Progenitor cell of endocrine pancreas (in vitro differentiated cells): Measurements from ENCODE around the gene B3GNT5. TPM values are rescaled to one million over a fixed set of nuclear protein-coding genes. Genes with fewer than 3 reads are reported as not detected.

Source experiments
- DNase-seq: peaks from one replicate; pipeline ENCODE4 v3.0.0; 2021; ENCODE audit warnings: low spot score; ENCODE audit not compliant: unreplicated experiment
- H3K27ac Mint-ChIP-seq: 2 replicates; pipeline ENCODE4 v1.8.0; 2021; ENCODE audit warnings: mild to moderate bottlenecking, moderate library complexity, mixed read lengths
- H3K27me3 Mint-ChIP-seq: 2 replicates; pipeline ENCODE4 v1.8.0; 2021; ENCODE audit warnings: mixed read lengths
- H3K36me3 Mint-ChIP-seq: 2 replicates; pipeline ENCODE4 v1.8.0; 2022; ENCODE audit warnings: mixed read lengths; ENCODE audit not compliant: insufficient read depth
- H3K4me1 Mint-ChIP-seq: 2 replicates; pipeline ENCODE4 v1.8.0; 2021; ENCODE audit warnings: low read depth, mixed read lengths
- H3K4me3 Mint-ChIP-seq: 2 replicates; pipeline ENCODE4 v1.8.0; 2021; ENCODE audit warnings: low read depth, mild to moderate bottlenecking, moderate library complexity, mixed read lengths
- H3K9me3 Mint-ChIP-seq: 2 replicates; pipeline ENCODE4 v1.8.0; 2021; ENCODE audit warnings: low read depth, mixed read lengths
- CTCF ChIP-seq: fragments of 200-600 bp; sonication (generic); IDR thresholded peaks from one replicate; pipeline ENCODE4 v1.5.0; 2021; ENCODE audit warnings: antibody characterized with exemption, mild to moderate bottlenecking; ENCODE audit not compliant: unreplicated experiment
- long read RNA-seq: library from polyadenylated mRNA; unstranded; transcript quantifications from one replicate; pipeline ENCODE4 v2.0.0, GENCODE V29; 2020
- total RNA-seq: library from RNA; stranded (reverse); gene quantifications from 2 replicates; pipeline ENCODE4 v1.2.1, GENCODE V29; 2021

Gene B3GNT5, protein sequence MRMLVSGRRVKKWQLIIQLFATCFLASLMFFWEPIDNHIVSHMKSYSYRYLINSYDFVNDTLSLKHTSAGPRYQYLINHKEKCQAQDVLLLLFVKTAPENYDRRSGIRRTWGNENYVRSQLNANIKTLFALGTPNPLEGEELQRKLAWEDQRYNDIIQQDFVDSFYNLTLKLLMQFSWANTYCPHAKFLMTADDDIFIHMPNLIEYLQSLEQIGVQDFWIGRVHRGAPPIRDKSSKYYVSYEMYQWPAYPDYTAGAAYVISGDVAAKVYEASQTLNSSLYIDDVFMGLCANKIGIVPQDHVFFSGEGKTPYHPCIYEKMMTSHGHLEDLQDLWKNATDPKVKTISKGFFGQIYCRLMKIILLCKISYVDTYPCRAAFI
- total RNA-seq: 26.7 and 28.4 TPM in 2 replicates
- long read RNA-seq, full-length matches to known transcripts: 26 of 37 reads
- long read RNA-seq, partial matches to known transcripts: 0 of 37 reads
- long read RNA-seq, other reads (novel, unspliced or antisense): 11 of 37 reads

DNA sequence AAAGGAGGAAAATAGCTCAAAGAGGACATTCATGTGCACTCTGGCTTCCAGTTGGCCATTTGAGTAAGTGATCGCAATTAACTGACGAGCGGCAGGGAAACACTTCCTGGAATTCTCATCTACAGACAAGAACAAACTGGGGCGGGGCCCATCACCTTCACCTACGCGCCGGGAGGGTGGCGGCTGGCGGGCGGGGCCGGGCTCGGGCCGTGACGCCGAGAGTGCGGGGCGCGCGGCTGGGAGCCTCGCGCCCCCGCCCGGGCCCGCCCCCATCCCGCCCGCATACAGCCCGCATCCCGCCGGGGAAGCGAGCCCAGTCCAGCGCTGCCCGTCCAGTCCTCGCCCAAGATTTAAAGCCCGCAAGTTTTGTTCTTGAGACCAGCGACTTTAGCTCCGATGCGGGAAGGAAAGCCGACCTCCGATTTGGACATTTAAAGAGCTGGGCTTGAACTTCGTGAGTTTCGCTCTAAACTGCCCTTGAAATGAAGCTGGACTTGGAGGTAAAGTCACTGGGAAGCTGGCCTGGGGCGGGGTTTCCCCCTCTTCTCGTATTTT, at the start of gene B3GNT5:
B3GNT5 (plus strand) TSS at position 281 of the 555 bp plus-strand sequence. CDS start 16,546 bp downstream, outside the sequence.
- Mint-ChIP-seq H3K9me3 (no peaks in the 10 kb centered on the region), H3K4me3 (peak within 1 kb of the TSS; percentile 84), H3K27me3 (peaks cover 12% of the 10 kb centered on the region), H3K27ac (peak within 1 kb of the TSS; percentile 94), H3K4me1 (peaks cover 16% of the 10 kb centered on the region), H3K36me3 (peaks cover 4% of the 10 kb centered on the region)
- no peak for TF ChIP-seq CTCF
- DNase-seq: peak; percentile 35

DNA sequence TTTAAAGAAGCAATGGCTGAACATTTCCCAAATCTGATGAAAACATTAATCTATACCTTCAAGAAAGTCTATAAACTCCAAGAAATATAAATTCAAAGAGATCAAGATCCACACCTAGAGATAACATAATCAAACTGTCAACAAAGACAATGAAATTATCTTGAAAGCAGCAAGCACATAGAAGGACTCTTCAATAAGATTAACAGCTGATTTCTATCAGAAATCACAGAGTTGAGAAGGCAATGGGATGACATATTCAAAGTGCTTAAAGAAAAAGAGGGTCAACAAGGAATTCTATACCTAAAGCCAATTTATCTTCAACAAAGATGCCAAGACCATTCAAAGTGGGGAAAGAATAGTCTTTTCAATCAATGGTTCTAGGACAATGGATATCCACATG, 49.4 kb upstream of the B3GNT5 start:
- Mint-ChIP-seq H3K36me3 (peaks cover 4% of the 10 kb centered on the region), H3K4me3 (no peak overlapping the region), H3K4me1 (no peaks in the 10 kb centered on the region), H3K27me3 (no peaks in the 10 kb centered on the region), H3K9me3 (peaks cover 17% of the 10 kb centered on the region), H3K27ac (no peak overlapping the region)
- no peak for DNase-seq
- no peak for TF ChIP-seq CTCF

- peaks cover 2% of the 10 kb centered on the region for H3K27me3 Mint-ChIP-seq
- peaks cover 7% of the 10 kb centered on the region for H3K9me3 Mint-ChIP-seq
- H3K27ac Mint-ChIP-seq: no peak overlapping the region
- no peak for TF ChIP-seq CTCF
- DNase-seq: no peak
- no peak overlapping the region for H3K4me3 Mint-ChIP-seq
- peaks cover 3% of the 10 kb centered on the region for H3K36me3 Mint-ChIP-seq
- no peaks in the 10 kb centered on the region for H3K4me1 Mint-ChIP-seq
Observed at GRCh38 chr3:183208260-183208659, 44.8 kb upstream of the B3GNT5 start.

GRCh38 chr3:183208800-183209199, 44.3 kb upstream of the B3GNT5 start:
- H3K4me1 Mint-ChIP-seq: no peaks in the 10 kb centered on the region
- H3K4me3 Mint-ChIP-seq: no peak overlapping the region
- TF ChIP-seq CTCF: no peak
- peaks cover 2% of the 10 kb centered on the region for H3K27me3 Mint-ChIP-seq
- no peak for DNase-seq
- no peak overlapping the region for H3K27ac Mint-ChIP-seq
- peaks cover 2% of the 10 kb centered on the region for H3K9me3 Mint-ChIP-seq
- H3K36me3 Mint-ChIP-seq: peaks cover under 1% of the 10 kb centered on the region

GRCh38 chr3:183210341-183210740, 42.7 kb upstream of the B3GNT5 start:
- H3K9me3 Mint-ChIP-seq: no peaks in the 10 kb centered on the region
- H3K4me3 Mint-ChIP-seq: no peak overlapping the region
- TF ChIP-seq CTCF: no peak
- no peak overlapping the region for H3K27ac Mint-ChIP-seq
- DNase-seq: no peak
- H3K27me3 Mint-ChIP-seq: peaks cover 2% of the 10 kb centered on the region
- H3K36me3 Mint-ChIP-seq: no peaks in the 10 kb centered on the region
- H3K4me1 Mint-ChIP-seq: no peaks in the 10 kb centered on the region
